HEK293 (cell line): ENCODE measurements around the gene MMP28.

Experiments used
- GFI1B ChIP-seq: fragments of 450-650 bp; formaldehyde crosslinking; IDR thresholded peaks from 2 replicates; pipeline ENCODE4 v1.5.1; 2016; ENCODE audit warnings: missing biosample characterization, missing genetic modification characterization
- GLIS1 ChIP-seq: fragments of 450-650 bp; formaldehyde crosslinking; IDR thresholded peaks from 2 replicates; pipeline ENCODE4 v1.5.1; 2016; ENCODE audit warnings: missing biosample characterization, missing genetic modification characterization
- SP3 ChIP-seq: fragments of 450-650 bp; formaldehyde crosslinking; IDR thresholded peaks from 2 replicates; pipeline ENCODE4 v1.5.1; 2016; ENCODE audit warnings: missing biosample characterization, missing genetic modification characterization
- ZBTB8A ChIP-seq: fragments of 450-650 bp; formaldehyde crosslinking; IDR thresholded peaks from 2 replicates; pipeline ENCODE4 v1.5.1; 2016; ENCODE audit warnings: missing biosample characterization, missing genetic modification characterization
- ZNF10 ChIP-seq: fragments of 450-650 bp; formaldehyde crosslinking; IDR thresholded peaks from 2 replicates; pipeline ENCODE4 v1.5.1; 2017; ENCODE audit warnings: missing biosample characterization, missing genetic modification characterization
- ZNF157 ChIP-seq: fragments of 450-650 bp; formaldehyde crosslinking; IDR thresholded peaks from 2 replicates; pipeline ENCODE4 v1.5.1; 2016; ENCODE audit warnings: missing biosample characterization, missing genetic modification characterization
- ZNF175 ChIP-seq: fragments of 450-650 bp; formaldehyde crosslinking; IDR thresholded peaks from 2 replicates; pipeline ENCODE4 v1.5.1; 2016; ENCODE audit warnings: missing biosample characterization, missing genetic modification characterization
- ZNF23 ChIP-seq: fragments of 450-650 bp; formaldehyde crosslinking; IDR thresholded peaks from 2 replicates; pipeline ENCODE4 v1.5.1; 2016; ENCODE audit warnings: missing biosample characterization, missing genetic modification characterization, borderline replicate concordance
- ZNF266 ChIP-seq: fragments of 450-650 bp; formaldehyde crosslinking; IDR thresholded peaks from 2 replicates; pipeline ENCODE4 v1.5.1; 2016; ENCODE audit warnings: missing biosample characterization, missing genetic modification characterization, low read depth
- ZNF311 ChIP-seq: fragments of 450-650 bp; formaldehyde crosslinking; IDR thresholded peaks from 2 replicates; pipeline ENCODE4 v1.5.1; 2017; ENCODE audit warnings: missing biosample characterization, missing genetic modification characterization, borderline replicate concordance
- ZNF501 ChIP-seq: fragments of 450-650 bp; formaldehyde crosslinking; IDR thresholded peaks from 2 replicates; pipeline ENCODE4 v1.5.1; 2016; ENCODE audit warnings: missing biosample characterization, missing genetic modification characterization
- ZNF514 ChIP-seq: fragments of 450-650 bp; formaldehyde crosslinking; IDR thresholded peaks from 2 replicates; pipeline ENCODE4 v1.5.1; 2016; ENCODE audit warnings: missing biosample characterization, missing genetic modification characterization
- ZNF561 ChIP-seq: fragments of 450-650 bp; IDR thresholded peaks from 2 replicates; pipeline ENCODE4 v1.5.1; 2018; ENCODE audit warnings: missing biosample characterization, missing genetic modification characterization, borderline replicate concordance
- ZNF571 ChIP-seq: fragments of 450-650 bp; formaldehyde crosslinking; IDR thresholded peaks from 2 replicates; pipeline ENCODE4 v1.5.0; 2017; ENCODE audit warnings: missing biosample characterization, missing genetic modification characterization
- ZNF585B ChIP-seq: fragments of 450-650 bp; formaldehyde crosslinking; IDR thresholded peaks from 2 replicates; pipeline ENCODE4 v1.5.1; 2016; ENCODE audit warnings: missing biosample characterization, missing genetic modification characterization
- ZNF596 ChIP-seq: fragments of 450-650 bp; IDR thresholded peaks from 2 replicates; pipeline ENCODE4 v1.5.0; 2018; ENCODE audit warnings: missing biosample characterization, mild to moderate bottlenecking, missing genetic modification characterization, moderate library complexity
- ZNF623 ChIP-seq: fragments of 450-650 bp; formaldehyde crosslinking; IDR thresholded peaks from 2 replicates; pipeline ENCODE4 v1.5.1; 2016; ENCODE audit warnings: missing biosample characterization, missing genetic modification characterization
- ZNF76 ChIP-seq: fragments of 450-650 bp; formaldehyde crosslinking; IDR thresholded peaks from 2 replicates; pipeline ENCODE4; 2016; ENCODE audit warnings: low read depth, missing biosample characterization, missing genetic modification characterization, borderline replicate concordance
- ZNF792 ChIP-seq: fragments of 450-650 bp; formaldehyde crosslinking; IDR thresholded peaks from 2 replicates; pipeline ENCODE4 v1.5.1; 2016; ENCODE audit warnings: missing biosample characterization, missing genetic modification characterization
- ZNF843 ChIP-seq: fragments of 450-650 bp; formaldehyde crosslinking; IDR thresholded peaks from 2 replicates; pipeline ENCODE4 v1.5.1; 2016; ENCODE audit warnings: missing biosample characterization, missing genetic modification characterization
- TF ChIP-seq, protein P1 (sequence below): fragments of 450-650 bp; formaldehyde crosslinking; IDR thresholded peaks from 2 replicates; pipeline ENCODE4 v1.5.1; 2016; ENCODE audit warnings: missing biosample characterization, missing genetic modification characterization, low read depth
- TF ChIP-seq, protein P2 (sequence below): fragments of 450-650 bp; formaldehyde crosslinking; IDR thresholded peaks from 2 replicates; pipeline ENCODE4 v1.5.1; 2016; ENCODE audit warnings: missing biosample characterization, missing genetic modification characterization
- TF ChIP-seq, protein P3 (sequence below): fragments of 450-650 bp; IDR thresholded peaks from 2 replicates; pipeline ENCODE4 v1.5.1; 2018; ENCODE audit warnings: missing biosample characterization, mild to moderate bottlenecking, missing genetic modification characterization
- TF ChIP-seq, protein P4 (sequence below): sonication (generic); formaldehyde crosslinking; IDR thresholded peaks from 2 replicates; pipeline ENCODE4 v1.8.1; 2022; ENCODE audit warnings: mild to moderate bottlenecking, moderate library complexity, missing genetic modification reagents
- TF ChIP-seq, protein P5 (sequence below): fragments of 450-650 bp; formaldehyde crosslinking; IDR thresholded peaks from 2 replicates; pipeline ENCODE4 v1.5.1; 2016; ENCODE audit warnings: missing biosample characterization, missing genetic modification characterization, low read depth
- TF ChIP-seq, protein P6 (sequence below): fragments of 450-650 bp; formaldehyde crosslinking; IDR thresholded peaks from 2 replicates; pipeline ENCODE4 v1.5.1; 2017; ENCODE audit warnings: missing biosample characterization, missing genetic modification characterization
- TF ChIP-seq, protein P7 (sequence below): fragments of 450-650 bp; formaldehyde crosslinking; IDR thresholded peaks from 2 replicates; pipeline ENCODE4 v1.5.1; 2016; ENCODE audit warnings: missing biosample characterization, missing genetic modification characterization
- TF ChIP-seq, protein P8 (sequence below): fragments of 450-650 bp; formaldehyde crosslinking; IDR thresholded peaks from 2 replicates; pipeline ENCODE4 v1.5.1; 2017; ENCODE audit warnings: missing biosample characterization, missing genetic modification characterization

Gene MMP28

DNA sequence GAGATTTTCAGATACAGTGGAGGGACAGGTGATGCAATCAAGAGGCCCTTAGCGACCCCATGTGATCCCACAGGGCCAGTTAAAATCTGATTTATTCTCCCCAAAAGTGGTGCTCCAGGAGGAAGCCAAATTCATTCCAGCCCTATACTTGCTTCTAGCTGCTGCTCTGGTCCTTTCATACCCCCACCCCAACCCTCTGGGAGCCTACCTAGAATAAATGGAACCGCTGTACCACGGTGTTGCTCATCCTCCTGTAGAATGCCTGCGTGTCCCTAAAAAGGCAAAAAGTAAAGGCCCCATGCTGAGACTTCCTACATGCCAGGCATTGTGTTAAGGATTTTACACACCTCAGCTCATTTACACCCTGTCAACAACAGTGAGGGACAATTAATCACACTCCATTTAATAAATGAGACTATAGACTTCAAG, 66.0 kb downstream of the MMP28 start (continued):
- TF ChIP-seq, protein P1, sequence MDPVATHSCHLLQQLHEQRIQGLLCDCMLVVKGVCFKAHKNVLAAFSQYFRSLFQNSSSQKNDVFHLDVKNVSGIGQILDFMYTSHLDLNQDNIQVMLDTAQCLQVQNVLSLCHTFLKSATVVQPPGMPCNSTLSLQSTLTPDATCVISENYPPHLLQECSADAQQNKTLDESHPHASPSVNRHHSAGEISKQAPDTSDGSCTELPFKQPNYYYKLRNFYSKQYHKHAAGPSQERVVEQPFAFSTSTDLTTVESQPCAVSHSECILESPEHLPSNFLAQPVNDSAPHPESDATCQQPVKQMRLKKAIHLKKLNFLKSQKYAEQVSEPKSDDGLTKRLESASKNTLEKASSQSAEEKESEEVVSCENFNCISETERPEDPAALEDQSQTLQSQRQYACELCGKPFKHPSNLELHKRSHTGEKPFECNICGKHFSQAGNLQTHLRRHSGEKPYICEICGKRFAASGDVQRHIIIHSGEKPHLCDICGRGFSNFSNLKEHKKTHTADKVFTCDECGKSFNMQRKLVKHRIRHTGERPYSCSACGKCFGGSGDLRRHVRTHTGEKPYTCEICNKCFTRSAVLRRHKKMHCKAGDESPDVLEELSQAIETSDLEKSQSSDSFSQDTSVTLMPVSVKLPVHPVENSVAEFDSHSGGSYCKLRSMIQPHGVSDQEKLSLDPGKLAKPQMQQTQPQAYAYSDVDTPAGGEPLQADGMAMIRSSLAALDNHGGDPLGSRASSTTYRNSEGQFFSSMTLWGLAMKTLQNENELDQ (tag by site-specific recombination), result no peak
- TF ChIP-seq, protein P2, sequence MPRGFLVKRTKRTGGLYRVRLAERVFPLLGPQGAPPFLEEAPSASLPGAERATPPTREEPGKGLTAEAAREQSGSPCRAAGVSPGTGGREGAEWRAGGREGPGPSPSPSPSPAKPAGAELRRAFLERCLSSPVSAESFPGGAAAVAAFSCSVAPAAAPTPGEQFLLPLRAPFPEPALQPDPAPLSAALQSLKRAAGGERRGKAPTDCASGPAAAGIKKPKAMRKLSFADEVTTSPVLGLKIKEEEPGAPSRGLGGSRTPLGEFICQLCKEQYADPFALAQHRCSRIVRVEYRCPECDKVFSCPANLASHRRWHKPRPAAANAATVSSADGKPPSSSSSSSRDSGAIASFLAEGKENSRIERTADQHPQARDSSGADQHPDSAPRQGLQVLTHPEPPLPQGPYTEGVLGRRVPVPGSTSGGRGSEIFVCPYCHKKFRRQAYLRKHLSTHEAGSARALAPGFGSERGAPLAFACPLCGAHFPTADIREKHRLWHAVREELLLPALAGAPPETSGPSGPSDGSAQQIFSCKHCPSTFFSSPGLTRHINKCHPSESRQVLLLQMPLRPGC, result no peak
- TF ChIP-seq ZNF157 (no peak), ZNF514 (tag by site-specific recombination) (no peak), ZNF843 (tag by site-specific recombination) (peak; percentile 77), ZNF585B (tag by site-specific recombination) (no peak), GLIS1 (tag by site-specific recombination) (peak; percentile 97), SP3 (tag by site-specific recombination) (no peak), ZBTB8A (tag by site-specific recombination) (peak; percentile 77), GFI1B (tag by site-specific recombination) (no peak), ZNF561 (tag by site-specific recombination) (no peak), ZNF76 (tag by site-specific recombination) (no peak), ZNF23 (no peak), ZNF623 (tag by site-specific recombination) (no peak), ZNF266 (no peak), ZNF571 (tag by site-specific recombination) (no peak), ZNF175 (tag by site-specific recombination) (no peak), ZNF792 (tag by site-specific recombination) (no peak), ZNF10 (tag by site-specific recombination) (no peak), ZNF596 (tag by site-specific recombination) (no peak), ZNF501 (no peak), ZNF311 (no peak)
- TF ChIP-seq, protein P3, sequence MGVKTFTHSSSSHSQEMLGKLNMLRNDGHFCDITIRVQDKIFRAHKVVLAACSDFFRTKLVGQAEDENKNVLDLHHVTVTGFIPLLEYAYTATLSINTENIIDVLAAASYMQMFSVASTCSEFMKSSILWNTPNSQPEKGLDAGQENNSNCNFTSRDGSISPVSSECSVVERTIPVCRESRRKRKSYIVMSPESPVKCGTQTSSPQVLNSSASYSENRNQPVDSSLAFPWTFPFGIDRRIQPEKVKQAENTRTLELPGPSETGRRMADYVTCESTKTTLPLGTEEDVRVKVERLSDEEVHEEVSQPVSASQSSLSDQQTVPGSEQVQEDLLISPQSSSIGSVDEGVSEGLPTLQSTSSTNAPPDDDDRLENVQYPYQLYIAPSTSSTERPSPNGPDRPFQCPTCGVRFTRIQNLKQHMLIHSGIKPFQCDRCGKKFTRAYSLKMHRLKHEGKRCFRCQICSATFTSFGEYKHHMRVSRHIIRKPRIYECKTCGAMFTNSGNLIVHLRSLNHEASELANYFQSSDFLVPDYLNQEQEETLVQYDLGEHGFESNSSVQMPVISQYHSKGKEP, result 0 out of 2 replicates have a peak, but pooled peaks have one; percentile 42
- TF ChIP-seq, protein P4, sequence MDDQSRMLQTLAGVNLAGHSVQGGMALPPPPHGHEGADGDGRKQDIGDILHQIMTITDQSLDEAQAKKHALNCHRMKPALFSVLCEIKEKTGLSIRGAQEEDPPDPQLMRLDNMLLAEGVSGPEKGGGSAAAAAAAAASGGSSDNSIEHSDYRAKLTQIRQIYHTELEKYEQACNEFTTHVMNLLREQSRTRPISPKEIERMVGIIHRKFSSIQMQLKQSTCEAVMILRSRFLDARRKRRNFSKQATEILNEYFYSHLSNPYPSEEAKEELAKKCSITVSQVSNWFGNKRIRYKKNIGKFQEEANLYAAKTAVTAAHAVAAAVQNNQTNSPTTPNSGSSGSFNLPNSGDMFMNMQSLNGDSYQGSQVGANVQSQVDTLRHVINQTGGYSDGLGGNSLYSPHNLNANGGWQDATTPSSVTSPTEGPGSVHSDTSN (CRISPR knock-in tag), result no peak
- TF ChIP-seq, protein P5, sequence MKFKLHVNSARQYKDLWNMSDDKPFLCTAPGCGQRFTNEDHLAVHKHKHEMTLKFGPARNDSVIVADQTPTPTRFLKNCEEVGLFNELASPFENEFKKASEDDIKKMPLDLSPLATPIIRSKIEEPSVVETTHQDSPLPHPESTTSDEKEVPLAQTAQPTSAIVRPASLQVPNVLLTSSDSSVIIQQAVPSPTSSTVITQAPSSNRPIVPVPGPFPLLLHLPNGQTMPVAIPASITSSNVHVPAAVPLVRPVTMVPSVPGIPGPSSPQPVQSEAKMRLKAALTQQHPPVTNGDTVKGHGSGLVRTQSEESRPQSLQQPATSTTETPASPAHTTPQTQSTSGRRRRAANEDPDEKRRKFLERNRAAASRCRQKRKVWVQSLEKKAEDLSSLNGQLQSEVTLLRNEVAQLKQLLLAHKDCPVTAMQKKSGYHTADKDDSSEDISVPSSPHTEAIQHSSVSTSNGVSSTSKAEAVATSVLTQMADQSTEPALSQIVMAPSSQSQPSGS (tag by site-specific recombination), result no peak
- TF ChIP-seq, protein P6, sequence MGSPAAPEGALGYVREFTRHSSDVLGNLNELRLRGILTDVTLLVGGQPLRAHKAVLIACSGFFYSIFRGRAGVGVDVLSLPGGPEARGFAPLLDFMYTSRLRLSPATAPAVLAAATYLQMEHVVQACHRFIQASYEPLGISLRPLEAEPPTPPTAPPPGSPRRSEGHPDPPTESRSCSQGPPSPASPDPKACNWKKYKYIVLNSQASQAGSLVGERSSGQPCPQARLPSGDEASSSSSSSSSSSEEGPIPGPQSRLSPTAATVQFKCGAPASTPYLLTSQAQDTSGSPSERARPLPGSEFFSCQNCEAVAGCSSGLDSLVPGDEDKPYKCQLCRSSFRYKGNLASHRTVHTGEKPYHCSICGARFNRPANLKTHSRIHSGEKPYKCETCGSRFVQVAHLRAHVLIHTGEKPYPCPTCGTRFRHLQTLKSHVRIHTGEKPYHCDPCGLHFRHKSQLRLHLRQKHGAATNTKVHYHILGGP (tag by site-specific recombination), result peak; percentile 66
- TF ChIP-seq, protein P7, sequence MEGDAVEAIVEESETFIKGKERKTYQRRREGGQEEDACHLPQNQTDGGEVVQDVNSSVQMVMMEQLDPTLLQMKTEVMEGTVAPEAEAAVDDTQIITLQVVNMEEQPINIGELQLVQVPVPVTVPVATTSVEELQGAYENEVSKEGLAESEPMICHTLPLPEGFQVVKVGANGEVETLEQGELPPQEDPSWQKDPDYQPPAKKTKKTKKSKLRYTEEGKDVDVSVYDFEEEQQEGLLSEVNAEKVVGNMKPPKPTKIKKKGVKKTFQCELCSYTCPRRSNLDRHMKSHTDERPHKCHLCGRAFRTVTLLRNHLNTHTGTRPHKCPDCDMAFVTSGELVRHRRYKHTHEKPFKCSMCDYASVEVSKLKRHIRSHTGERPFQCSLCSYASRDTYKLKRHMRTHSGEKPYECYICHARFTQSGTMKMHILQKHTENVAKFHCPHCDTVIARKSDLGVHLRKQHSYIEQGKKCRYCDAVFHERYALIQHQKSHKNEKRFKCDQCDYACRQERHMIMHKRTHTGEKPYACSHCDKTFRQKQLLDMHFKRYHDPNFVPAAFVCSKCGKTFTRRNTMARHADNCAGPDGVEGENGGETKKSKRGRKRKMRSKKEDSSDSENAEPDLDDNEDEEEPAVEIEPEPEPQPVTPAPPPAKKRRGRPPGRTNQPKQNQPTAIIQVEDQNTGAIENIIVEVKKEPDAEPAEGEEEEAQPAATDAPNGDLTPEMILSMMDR (tag by site-specific recombination), result no peak
- TF ChIP-seq, protein P8, sequence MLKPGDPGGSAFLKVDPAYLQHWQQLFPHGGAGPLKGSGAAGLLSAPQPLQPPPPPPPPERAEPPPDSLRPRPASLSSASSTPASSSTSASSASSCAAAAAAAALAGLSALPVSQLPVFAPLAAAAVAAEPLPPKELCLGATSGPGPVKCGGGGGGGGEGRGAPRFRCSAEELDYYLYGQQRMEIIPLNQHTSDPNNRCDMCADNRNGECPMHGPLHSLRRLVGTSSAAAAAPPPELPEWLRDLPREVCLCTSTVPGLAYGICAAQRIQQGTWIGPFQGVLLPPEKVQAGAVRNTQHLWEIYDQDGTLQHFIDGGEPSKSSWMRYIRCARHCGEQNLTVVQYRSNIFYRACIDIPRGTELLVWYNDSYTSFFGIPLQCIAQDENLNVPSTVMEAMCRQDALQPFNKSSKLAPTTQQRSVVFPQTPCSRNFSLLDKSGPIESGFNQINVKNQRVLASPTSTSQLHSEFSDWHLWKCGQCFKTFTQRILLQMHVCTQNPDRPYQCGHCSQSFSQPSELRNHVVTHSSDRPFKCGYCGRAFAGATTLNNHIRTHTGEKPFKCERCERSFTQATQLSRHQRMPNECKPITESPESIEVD (tag by site-specific recombination), result peak; percentile 97
